HG02943 (cell line): ENCODE data around the gene LRRC26.

Source experiments
- ATAC-seq: cut with Tn5 transposase; IDR thresholded peaks from one replicate; pipeline ENCODE4 v1.9.1; 2021; ENCODE audit warnings: mild to moderate bottlenecking, low read depth, moderate library complexity; ENCODE audit not compliant: unreplicated experiment

The LRRC26 gene

DNA sequence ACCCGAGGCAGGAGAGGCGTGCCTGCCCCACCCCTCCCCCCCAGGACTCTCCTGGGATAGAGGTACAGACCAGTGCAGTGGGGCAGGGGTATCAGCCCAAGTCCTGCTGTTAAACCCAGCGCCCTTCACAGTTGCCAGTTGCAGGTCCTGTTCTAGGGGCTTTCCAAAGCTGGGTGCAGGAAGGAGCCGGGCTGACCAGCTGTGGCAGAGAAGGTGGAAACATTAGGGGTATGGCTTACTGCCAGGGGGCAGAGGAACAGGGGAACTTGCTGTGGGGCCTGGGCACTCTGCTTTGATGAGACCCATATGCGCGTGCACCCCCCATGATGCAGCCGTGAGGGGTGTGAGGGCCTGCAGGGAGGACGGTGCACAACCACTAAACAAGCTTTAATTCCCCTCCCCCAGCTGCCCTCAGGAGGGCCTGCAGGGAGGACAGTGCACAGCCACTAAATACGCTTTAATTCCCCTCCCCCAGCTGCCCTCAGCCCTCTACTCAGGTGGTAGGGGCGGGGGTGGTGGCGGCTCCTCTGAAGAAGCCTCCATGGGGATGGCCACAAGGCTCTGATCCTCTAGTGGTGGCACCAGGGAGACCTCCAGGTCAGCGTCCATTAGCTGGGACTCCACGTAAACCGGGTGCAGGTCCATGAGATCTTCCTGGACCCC is 766 bp upstream of the LRRC26 start:
- no peak for ATAC-seq

DNA sequence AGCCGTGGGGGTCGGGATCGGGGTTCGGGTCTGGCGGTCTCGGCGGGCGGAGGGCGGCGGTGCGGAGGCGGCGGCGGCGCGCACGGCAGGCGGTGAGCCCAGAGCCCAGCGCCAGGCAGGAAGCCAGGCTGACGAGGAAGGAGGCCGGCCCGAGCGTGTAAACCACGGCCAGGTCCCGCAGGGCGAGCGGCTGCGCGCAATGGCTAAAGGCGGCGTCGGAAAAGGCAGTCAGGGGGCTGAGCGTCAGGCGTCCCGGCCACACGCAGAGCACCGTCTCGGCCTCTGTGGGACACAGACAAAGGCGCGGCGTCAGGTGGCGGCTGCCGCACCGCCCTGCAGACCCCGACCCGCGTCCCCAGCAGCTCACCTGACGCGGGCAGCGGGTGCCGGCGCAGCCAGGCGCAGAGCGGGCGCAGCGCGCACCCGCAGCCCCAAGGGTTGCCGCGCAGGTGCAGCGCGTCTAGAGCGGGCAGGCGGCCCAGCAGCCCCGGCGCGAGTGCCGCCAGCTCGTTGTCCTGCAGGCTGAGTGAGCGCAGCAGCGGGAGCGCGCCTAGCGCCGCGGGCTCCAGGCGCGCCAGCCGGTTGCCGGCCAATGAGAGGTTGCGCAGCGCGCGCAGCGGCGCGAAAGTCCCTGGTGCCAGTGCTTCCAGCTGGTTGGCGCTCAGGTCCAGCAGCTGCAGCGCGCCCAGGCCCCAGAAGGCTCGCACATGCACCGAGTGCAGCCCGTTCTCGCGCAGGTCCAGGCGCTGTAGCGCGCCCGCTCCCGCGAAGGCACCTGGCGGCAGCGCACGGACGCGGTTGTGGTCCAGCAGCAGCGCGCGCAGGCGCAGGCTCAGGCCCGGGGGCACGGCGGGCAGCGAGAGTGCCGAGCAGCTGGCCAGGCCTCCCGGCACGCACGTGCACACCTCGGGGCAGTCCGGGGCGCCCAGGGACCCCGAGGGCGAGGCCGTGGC is 671 bp downstream of the LRRC26 start:
- no peak for ATAC-seq

DNA sequence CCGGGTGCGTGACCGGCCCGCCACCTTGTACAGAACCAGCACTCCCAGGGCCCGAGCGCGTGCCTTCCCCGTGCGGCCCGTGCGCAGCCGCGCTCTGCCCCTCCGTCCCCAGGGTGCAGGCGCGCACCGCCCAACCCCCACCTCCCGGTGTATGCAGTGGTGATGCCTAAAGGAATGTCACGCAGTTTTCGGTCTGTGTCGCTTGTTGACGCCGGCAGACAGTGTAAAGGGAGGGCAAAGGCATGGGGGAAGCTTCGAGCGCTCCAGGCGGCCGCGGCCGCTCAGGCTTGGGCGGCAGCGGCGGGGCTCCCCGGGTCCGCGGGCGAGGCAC is 1.3 kb downstream of the LRRC26 start:
- ATAC-seq: no peak

DNA sequence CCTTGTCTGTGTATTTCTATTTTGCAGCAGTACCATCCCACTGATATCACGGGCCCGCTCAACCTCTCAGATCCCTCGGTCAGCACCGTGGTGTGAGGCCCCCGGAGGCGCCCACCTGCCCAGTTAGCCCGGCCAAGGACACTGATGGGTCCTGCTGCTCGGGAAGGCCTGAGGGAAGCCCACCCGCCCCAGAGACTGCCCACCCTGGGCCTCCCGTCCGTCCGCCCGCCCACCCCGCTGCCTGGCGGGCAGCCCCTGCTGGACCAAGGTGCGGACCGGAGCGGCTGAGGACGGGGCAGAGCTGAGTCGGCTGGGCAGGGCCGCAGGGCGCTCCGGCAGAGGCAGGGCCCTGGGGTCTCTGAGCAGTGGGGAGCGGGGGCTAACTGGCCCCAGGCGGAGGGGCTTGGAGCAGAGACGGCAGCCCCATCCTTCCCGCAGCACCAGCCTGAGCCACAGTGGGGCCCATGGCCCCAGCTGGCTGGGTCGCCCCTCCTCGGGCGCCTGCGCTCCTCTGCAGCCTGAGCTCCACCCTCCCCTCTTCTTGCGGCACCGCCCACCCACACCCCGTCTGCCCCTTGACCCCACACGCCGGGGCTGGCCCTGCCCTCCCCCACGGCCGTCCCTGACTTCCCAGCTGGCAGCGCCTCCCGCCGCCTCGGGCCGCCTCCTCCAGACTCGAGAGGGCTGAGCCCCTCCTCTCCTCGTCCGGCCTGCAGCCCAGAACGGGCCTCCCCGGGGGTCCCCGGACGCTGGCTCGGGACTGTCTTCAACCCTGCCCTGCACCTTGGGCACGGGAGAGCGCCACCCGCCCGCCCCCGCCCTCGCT is 1.9 kb downstream of the LRRC26 start:
- ATAC-seq: no peak

DNA sequence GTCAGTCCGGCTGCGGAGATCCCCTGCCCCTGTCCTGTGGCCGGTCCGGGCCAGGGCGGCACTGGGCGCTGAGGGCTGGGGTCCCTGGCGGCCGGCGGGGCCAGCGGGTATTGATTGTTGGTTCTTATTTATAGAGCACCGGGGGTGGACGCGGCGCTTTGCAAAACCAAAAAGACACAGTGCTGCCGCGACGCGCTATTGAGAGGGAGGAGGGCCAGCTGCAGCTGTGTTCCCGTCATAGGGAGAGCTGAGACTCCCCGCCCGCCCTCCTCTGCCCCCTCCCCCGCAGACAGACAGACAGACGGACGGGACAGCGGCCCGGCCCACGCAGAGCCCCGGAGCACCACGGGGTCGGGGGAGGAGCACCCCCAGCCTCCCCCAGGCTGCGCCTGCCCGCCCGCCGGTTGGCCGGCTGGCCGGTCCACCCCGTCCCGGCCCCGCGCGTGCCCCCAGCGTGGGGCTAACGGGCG is 2.5 kb downstream of the LRRC26 start:
- no peak for ATAC-seq

DNA sequence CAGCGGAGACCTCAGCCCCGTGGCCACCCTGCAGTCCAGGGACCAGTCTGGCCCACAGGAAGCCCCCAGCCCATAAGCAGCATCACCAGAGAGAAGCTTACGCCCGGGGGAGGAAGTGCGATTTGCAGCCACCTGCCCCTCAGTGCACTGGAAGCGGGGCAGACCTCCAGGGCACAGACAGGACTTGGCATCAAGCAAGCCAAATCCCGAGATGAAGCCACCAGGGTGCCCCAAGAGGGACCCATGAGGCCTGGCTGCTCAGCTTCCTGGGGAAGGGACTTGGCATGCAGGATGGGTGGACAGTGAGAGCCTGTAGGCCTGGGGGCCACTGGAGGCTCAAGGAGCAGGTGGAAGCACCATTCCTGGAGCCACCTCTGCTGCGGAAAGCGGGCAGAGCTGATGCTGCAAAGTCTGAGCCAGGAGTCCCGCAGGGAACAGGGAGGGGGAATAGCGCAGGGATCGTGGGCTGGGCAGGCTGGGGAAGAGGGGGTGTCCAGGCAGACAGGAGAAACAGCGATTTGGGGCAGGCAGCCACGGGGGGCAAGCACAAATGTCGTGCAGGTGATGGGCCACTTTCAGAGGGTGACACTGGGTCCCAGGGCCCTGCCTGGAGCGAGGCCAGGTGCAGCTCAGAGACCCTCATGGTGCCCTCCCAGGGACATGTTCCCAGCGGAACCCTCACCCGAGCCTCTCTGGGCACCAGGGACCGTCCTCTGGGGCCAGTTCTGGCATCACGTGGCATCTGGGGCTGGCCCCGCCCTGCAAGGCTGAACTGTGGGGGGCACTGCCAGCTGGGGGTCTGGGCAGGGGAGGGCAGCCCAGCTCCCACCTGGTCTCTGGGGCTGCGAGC is 3.2 kb downstream of the LRRC26 start:
- no peak for ATAC-seq

DNA sequence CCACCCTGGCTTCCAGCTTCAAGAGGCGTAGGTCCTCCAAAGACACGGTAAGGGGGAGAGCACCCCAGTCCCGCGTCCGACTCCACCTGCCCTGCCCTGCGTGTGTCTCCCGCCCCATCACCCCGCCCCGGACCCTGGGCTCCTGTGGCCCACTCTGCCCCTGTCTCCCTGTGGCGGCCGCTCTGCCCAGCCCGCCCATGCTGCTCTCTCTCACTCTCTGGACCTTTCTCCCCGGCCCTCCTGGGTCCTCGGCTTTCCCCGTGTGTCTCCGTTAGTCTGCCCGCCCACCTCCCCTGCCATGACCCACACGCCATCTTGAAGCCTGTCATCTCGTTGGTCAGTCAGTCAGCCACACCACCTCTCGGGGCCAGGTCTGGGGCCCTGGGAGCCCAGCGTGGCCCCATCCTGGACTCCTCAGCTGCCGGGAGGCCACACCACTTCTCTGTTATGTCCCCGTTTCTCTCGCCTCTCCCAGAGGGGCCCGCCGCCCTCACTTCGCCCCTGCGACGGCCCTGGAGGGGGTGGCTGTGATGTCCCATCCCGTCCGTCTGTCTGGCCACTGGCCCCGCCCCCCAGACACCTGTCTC is 4.5 kb downstream of the LRRC26 start:
- no peak for ATAC-seq

DNA sequence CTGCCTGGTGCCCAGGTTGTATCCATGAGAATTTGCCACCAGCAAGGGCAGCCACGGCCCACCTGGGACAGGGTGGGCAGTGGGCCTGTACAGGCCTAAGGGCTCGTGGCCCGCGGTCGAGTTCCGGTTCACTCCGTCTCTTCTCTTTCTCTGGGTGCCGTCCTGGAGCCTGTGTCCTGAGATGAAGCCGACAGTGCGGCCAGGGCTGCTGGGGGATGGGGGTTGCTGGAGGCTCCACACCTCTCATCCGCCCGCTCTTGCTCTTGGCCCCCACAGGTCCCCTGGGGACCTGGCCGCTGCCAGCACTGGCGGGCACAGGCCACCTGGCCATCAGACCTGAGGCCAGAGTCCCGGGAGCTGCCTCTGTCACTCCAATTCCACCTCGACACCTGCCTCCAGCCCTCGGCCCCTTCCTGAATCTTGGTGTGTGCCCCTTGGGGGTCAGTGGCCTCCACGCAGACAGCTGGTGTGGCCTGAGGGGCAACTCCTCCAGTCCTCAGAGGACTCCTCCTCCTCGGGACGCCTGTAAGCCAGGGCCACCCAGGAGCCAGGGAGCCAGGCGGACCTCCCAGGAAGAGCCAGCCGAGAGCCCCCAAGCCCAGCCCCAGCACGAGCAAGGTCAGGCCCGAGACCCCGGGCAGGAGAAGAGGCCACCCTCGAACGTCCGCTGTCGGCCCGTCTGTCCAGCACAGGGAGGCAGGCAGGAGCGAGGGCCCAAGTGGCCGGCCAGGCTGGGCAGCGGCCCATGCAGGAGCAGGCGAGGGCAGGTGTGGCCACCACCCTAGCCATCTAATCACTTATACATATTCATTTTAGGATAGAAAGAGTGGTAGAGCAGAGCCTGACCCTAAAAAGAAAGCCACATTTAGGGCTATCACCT is 5.2 kb downstream of the LRRC26 start:
- ATAC-seq: no peak

DNA sequence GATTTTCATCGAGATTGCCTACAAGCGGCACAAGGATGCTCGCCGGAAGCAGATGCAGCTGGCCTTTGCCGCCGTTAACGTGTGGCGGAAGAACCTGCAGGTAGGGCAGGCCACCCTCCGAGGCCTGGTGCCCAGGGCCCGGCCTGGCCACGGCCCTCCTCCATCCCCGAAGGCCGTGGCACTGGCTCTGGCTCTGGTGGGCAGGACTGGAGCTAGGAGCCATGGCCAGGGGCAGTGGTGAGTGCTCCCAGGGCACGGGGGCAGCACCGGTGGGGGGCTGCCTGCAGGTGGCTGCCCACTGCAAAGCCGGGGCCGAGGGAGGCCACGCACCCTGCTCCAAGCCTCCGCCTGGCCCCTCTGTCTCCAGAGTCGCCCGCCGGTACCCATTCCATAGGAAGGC is 6.0 kb downstream of the LRRC26 start:
- no peak for ATAC-seq

DNA sequence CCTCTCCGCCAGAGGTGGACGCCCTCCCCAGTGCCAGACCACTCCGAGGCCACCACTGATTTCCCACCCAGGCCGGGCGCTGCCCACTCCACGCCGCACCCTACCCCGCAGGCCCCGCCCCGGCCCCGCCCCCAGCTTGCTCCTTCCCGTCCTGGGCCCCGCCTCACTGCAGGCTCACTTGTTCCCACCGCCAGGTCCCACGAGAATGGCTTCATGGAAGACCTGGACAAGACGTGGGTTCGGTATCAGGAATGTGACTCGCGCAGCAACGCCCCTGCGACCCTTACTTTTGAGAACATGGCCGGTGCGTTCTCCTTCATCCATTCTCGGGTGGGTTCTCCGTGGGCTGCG is 6.5 kb downstream of the LRRC26 start:
- ATAC-seq: no peak

DNA sequence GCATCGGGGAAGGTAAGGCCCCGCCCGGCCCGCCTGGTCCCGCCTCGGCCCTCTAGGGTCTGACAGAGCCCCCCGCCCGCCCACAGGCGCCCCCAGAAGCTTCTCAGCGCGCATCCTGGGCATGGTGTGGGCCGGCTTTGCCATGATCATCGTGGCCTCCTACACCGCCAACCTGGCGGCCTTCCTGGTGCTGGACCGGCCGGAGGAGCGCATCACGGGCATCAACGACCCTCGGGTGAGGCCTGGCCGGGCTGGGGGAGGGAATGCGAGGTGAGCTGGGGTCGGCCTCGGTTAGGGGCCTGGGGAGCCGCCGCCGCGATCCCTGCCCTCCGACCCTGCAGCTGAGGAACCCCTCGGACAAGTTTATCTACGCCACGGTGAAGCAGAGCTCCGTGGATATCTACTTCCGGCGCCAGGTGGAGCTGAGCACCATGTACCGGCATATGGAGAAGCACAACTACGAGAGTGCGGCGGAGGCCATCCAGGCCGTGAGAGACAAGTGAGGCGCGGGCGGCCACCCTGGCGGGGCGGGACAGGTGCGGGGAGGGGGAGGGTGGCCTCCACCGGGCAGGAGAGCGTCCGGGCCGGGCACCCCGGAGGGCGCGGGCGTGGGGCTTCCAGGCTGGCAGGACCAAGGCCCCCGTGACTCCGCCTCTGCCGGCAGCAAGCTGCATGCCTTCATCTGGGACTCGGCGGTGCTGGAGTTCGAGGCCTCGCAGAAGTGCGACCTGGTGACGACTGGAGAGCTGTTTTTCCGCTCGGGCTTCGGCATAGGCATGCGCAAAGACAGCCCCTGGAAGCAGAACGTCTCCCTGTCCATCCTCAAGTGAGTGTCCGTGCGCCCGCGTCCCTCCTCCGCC is 7.1 kb downstream of the LRRC26 start:
- no peak for ATAC-seq

DNA sequence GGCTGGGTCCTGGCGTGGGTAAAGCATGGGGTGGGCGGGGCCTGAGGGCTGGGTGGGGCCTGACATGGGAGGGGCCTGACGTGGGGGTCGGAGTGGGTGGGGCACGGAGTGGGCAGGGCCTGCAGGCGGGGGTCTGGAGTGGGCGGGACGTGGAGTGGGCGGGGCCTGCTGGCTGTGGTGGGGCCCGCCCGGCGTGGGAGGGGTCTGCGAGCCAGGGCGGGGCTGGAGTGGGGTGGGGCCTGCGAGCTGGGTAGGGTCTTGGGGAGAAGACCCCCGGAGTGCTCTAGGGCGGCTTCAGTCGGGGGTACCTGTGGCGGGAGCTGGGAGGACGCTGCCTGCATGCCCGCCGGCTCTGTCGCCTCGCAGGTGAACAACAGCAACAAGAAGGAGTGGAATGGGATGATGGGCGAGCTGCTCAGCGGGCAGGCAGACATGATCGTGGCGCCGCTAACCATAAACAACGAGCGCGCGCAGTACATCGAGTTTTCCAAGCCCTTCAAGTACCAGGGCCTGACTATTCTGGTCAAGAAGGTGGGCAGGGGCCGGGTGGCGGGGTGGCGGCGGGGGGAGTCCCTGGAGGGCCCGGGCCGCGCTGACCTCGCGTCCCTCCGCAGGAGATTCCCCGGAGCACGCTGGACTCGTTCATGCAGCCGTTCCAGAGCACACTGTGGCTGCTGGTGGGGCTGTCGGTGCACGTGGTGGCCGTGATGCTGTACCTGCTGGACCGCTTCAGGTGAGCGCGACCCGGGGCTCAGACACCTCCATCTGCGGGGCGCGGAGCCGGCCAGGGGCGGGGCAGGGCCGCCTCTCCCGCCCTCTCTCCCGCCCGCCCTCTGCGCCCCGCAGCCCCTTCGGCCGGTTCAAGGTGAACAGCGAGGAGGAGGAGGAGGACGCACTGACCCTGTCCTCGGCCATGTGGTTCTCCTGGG is 8.0 kb downstream of the LRRC26 start:
- no peak for ATAC-seq

DNA sequence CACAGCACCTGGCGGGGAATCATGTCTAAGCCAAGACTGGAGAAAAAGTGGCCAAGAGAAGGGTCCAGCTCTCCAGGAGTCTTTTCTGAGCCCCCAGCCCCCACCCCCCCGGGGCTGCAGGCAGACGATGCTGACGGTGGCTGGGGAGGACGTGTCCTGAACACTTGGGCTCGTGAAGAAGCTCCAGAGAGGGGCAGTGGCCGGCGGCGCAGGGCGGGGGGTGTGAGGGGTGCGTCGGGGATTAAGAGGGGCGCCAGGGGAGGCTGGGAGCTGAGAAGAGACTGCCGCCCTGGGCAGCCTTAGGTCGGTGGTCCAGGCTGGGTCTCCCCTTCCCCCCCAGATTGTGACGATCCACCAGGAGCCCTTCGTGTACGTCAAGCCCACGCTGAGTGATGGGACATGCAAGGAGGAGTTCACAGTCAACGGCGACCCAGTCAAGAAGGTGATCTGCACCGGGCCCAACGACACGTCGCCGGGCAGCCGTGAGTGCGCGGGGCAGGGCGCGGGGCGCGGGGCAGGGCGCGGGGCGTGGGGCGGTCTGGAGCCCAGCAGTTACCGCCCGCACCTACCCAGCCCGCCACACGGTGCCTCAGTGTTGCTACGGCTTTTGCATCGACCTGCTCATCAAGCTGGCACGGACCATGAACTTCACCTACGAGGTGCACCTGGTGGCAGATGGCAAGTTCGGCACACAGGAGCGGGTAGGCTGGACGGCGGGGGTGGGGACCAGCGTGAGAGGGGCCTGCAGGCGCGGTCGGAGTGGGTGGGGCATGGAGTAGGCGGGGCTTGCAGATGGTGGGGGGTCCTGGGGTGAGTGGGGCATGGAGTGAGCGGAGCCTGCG is 8.9 kb downstream of the LRRC26 start:
- no peak for ATAC-seq

DNA sequence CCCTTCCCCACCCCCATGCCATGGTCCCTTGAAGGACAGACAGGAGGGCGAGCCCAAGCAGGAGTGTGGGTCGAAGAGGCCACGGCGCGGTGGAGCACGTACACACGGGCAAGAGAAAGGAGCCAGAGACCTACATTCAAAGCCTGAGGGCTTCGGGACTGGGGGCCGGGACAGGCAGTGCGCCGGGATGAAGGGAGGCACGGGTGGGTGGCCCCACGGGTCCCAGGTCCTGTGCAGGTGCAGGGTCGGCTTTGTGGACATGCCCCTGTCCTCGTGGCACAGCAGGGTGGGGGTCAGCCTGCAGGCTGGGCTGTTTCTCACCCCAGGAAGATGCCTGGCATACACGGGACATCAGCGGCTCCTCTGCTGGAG is 9.8 kb downstream of the LRRC26 start:
- no peak for ATAC-seq

DNA sequence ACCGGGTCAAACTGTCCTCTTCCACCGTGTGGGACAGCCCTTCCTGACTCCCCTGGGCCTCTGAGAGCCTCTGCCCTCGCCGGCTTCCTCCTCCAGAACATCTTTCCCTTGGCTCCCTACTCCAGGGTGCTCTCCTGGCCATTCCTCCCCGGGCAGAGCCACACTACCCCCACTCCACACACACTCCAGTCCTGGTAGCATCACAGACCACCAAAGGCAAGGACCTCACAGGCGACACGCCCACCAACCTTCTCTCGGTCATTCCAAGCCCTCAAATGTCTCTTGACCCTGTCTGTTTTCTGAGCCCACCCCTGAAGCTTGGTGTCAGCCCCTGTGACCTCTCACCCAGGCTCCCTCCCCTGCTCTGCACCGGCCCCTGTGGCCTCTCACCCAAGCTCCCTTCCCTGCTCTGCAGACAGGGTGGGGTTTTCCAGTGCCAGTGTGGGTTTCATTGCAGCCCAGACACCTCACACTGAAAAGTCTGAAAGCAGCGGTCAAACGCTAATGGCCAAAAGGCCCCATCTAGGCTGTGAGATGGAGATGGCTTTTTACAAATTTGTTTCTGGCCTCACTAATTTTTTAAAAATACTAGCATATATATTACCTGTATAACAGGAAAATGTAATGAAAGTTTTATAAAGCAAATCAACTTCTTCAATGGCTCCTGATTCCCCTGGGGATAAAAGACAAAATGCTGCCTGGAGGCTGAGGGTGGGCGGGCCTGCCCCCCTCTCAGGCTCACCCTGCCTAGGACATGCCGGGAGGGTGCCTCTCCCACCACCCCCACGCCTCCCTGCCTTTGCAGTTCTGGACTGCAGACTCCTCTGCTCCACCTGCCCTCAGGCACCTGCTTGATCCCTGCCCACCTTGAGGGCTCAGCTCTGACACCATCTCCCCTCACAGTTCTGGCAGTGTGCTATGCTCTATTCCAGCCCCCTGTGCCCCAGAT is 10.5 kb downstream of the LRRC26 start:
- ATAC-seq: no peak
